Smooth muscle cell (in vitro differentiated cells): ENCODE data around the gene LTV1. TPM values are rescaled to one million over a fixed set of nuclear protein-coding genes. Genes with fewer than 3 reads are reported as not detected.

ENCODE experiments used
- DNase-seq: peaks from one replicate; lab custom pipeline; 2025; ENCODE audit not compliant: unreplicated experiment; lab: John Stamatoyannopoulos, UW
- H2AFZ ChIP-seq: fragments of 200-600 bp; sonication (generic); 2 replicates; pipeline ENCODE4 v1.6.0; 2016; ENCODE audit warnings: antibody characterized with exemption, low read depth, mild to moderate bottlenecking
- H3F3A ChIP-seq: fragments of 200-600 bp; sonication (generic); 2 replicates; pipeline ENCODE4 v1.6.0; 2017; ENCODE audit warnings: antibody characterized with exemption, low read depth
- H3K27ac ChIP-seq: fragments of 200-600 bp; sonication (generic); 2 replicates; pipeline ENCODE4 v1.5.1; 2016; ENCODE audit warnings: low read depth, mild to moderate bottlenecking
- H3K27me3 ChIP-seq: fragments of 200-600 bp; sonication (generic); 2 replicates; pipeline ENCODE4 v1.6.1; 2016; ENCODE audit warnings: low read depth, mild to moderate bottlenecking
- H3K36me3 ChIP-seq: fragments of 200-600 bp; sonication (generic); 2 replicates; pipeline ENCODE4 v1.5.1; 2016; ENCODE audit warnings: low read depth
- H3K4me1 ChIP-seq: fragments of 200-600 bp; sonication (generic); 2 replicates; pipeline ENCODE4 v1.5.1; 2016; ENCODE audit warnings: low read depth
- H3K4me2 ChIP-seq: fragments of 200-600 bp; sonication (generic); 2 replicates; pipeline ENCODE4 v1.6.0; 2016; ENCODE audit warnings: mild to moderate bottlenecking
- H3K4me3 ChIP-seq: fragments of 200-600 bp; sonication (generic); 2 replicates; pipeline ENCODE4 v1.5.1; 2016; ENCODE audit warnings: mild to moderate bottlenecking
- H3K79me2 ChIP-seq: fragments of 200-600 bp; sonication (generic); 2 replicates; pipeline ENCODE4 v1.6.0; 2016; ENCODE audit warnings: low read depth, mild to moderate bottlenecking
- H3K9ac ChIP-seq: fragments of 200-600 bp; sonication (generic); 2 replicates; pipeline ENCODE4 v1.6.0; 2016; ENCODE audit warnings: low read depth
- H3K9me3 ChIP-seq: fragments of 200-600 bp; sonication (generic); replicated peaks from 2 replicates; pipeline ENCODE4 v1.5.1; 2016; ENCODE audit warnings: low read depth
- H4K20me1 ChIP-seq: fragments of 200-600 bp; sonication (generic); 2 replicates; pipeline ENCODE4 v1.6.0; 2016; ENCODE audit warnings: low read depth
- CTCF ChIP-seq: fragments of 200-600 bp; sonication (generic); IDR thresholded peaks from 2 replicates; pipeline ENCODE4 v1.5.1; 2017; ENCODE audit warnings: borderline replicate concordance, mild to moderate bottlenecking, antibody characterized with exemption; ENCODE audit not compliant: insufficient read depth, poor library complexity, severe bottlenecking
- WGBS: methylation state at CpG from one replicate; pipeline ENCODE4 v1.1.7; 2016; ENCODE audit warnings: low lambda C conversion rate; 5-methylcytosine and 5-hydroxymethylcytosine counted together
- polyA plus RNA-seq: library from polyadenylated mRNA; unstranded; fragments of >200 nt; fragmentation: Nextera tagmentation; extraction: Ambion mirVana; gene quantifications from 2 replicates; pipeline ENCODE4 v1.2.1, GENCODE V29; 2016
- total RNA-seq: library from RNA; depleted of rRNA; stranded (reverse); fragments of >200 nt; gene quantifications from 2 replicates; pipeline ENCODE4 v1.2.3, GENCODE V29; 2014

Gene LTV1
- total and polyA plus RNA-seq, 2 experiments from 2014 or later = 15.4 to 17.4 TPM

GRCh38 chr6:143884216-143884900 lies 41.2 kb downstream of the LTV1 start:
- 65% methylated on average over 7 of the region's 7 CpGs for WGBS
- H3K4me2 ChIP-seq = no peak overlapping the region
- no peak for DNase-seq
- no peaks in the 10 kb centered on the region for H3K36me3 ChIP-seq
- no peak overlapping the region for H3K27ac ChIP-seq
- H3F3A ChIP-seq = no peaks in the 10 kb centered on the region
- no peaks in the 10 kb centered on the region for H3K9me3 ChIP-seq
- no peaks in the 10 kb centered on the region for H3K4me1 ChIP-seq
- H2AFZ ChIP-seq = no peak overlapping the region
- no peak overlapping the region for H3K9ac ChIP-seq
- H4K20me1 ChIP-seq = no peaks in the 10 kb centered on the region
- no peaks in the 10 kb centered on the region for H3K79me2 ChIP-seq
- TF ChIP-seq CTCF = no peak
- no peak overlapping the region for H3K4me3 ChIP-seq
- no peaks in the 10 kb centered on the region for H3K27me3 ChIP-seq

DNA sequence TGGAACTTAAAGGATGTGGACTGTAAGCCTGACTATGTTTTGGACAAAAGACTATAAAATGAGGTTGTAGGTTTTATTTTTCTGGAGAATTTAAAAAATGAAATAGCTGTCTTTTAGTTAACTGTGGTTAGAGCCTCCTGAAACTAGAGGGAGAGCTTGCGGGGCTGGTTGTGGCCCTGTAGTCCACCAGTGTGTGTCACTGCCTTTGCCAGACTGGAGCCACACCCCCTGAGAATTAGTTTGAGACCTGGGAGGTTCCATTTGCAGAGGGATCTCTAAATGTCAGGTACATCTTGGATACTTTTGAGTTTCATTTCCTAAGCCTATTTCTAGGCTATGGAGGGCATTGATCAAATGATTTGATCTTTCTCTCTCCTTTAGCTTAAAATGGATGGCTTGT lies 42.0 kb downstream of the LTV1 start:
- WGBS = 92% methylated on average over 1 of the region's 1 CpG
- Histone ChIP-seq H3K9me3 (no peaks in the 10 kb centered on the region), H3K4me2 (no peak overlapping the region), H3K4me3 (no peak overlapping the region), H4K20me1 (no peaks in the 10 kb centered on the region), H3K36me3 (no peaks in the 10 kb centered on the region), H3K27me3 (no peaks in the 10 kb centered on the region), H2AFZ (no peak overlapping the region), H3K79me2 (no peaks in the 10 kb centered on the region), H3K27ac (no peak overlapping the region), H3F3A (no peaks in the 10 kb centered on the region), H3K9ac (no peak overlapping the region), H3K4me1 (no peaks in the 10 kb centered on the region)
- no peak for DNase-seq
- no peak for TF ChIP-seq CTCF

- 100% methylated on average over 1 of the region's 1 CpG for WGBS
Measured at GRCh38 chr6:143894655-143895054, 51.5 kb downstream of the LTV1 start.

More at GRCh38 chr6:143894655-143895054, 51.5 kb downstream of the LTV1 start:
- Histone ChIP-seq H3K27me3 (no peaks in the 10 kb centered on the region), H4K20me1 (no peaks in the 10 kb centered on the region), H3F3A (no peaks in the 10 kb centered on the region), H3K36me3 (no peaks in the 10 kb centered on the region), H3K4me3 (no peak overlapping the region), H2AFZ (no peak overlapping the region), H3K79me2 (no peaks in the 10 kb centered on the region), H3K9me3 (no peaks in the 10 kb centered on the region), H3K4me2 (no peak overlapping the region), H3K4me1 (no peaks in the 10 kb centered on the region), H3K9ac (no peak overlapping the region), H3K27ac (no peak overlapping the region)
- TF ChIP-seq CTCF = no peak
- no peak for DNase-seq
